ENCODE data around the gene UBE2E2.

GRCh38 chr3:23589602-23590001 lies 386.5 kb downstream of the UBE2E2 start:
- TF ChIP-seq POLR2A (IDR thresholded peaks at IDR 0.05; ENCODE audit: extremely low read depth, insufficient read length) (no peak), CTCF (IDR thresholded peaks at IDR 0.05; ENCODE audit: low read depth, low read length) (no peak), MYC (IDR thresholded peaks at IDR 0.05; ENCODE audit: low read depth, low read length) (no peak)
